Measurements from ENCODE around the gene KRTAP10-7.

The KRTAP10-7 gene

GRCh38 chr21:44650973-44651675 is 50.7 kb downstream of the KRTAP10-7 start:
- H3K27ac ChIP-seq (ENCODE audit: low read depth, low read length), result no peak overlapping the region
- no peak overlapping the region for H3K4me3 ChIP-seq (ENCODE audit: low read depth, low read length)
- no peaks in the 10 kb centered on the region for H3K36me3 ChIP-seq (ENCODE audit: control insufficient read depth, insufficient read depth, low read length)
- no peak overlapping the region for H3K9ac ChIP-seq (ENCODE audit: low read depth, low read length)
- H3K4me1 ChIP-seq (ENCODE audit: control insufficient read depth, insufficient read depth, low read length), result no peaks in the 10 kb centered on the region; the same call in 1 of the 2 replicates
- H3K27me3 ChIP-seq (ENCODE audit: control insufficient read depth, insufficient read depth, low read length), result no peaks in the 10 kb centered on the region
- H3K9me3 ChIP-seq (ENCODE audit: control insufficient read depth, insufficient read depth, low read length), result no peaks in the 10 kb centered on the region

Measured in HUES48 (cell line).